GOT3 (cell line): ENCODE measurements around the gene FN1.
"Not testable (repeated sequence)": the region's sequence is repeated elsewhere in the genome, so short reads cannot be mapped to it uniquely, and the experiment has no call there.

Source experiments
- DNase-seq: peaks from one replicate; lab custom pipeline; 2025; ENCODE audit warnings: mixed read lengths; lab: John Stamatoyannopoulos, UW

The FN1 gene

DNA sequence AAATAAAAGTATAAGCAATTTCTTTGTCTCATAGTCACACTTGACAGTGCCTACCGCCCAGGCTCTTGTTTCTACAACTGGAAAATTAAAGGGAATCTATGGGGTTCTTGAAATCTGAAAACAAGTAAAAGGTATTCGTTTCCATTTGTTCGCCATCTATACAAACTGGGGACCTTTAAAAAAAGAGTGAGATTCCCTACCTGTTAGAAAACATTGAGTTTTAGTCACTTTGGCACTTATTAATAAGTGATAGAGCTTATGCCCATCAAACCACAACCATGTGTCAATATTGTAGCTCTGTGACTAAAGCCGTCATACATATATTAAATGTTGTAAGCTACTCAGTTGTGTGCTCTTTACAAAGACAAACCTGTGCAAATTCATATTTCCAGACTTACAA, 13.2 kb downstream of the FN1 start:
- DNase-seq = no peak

GRCh38 chr2:215421859-215422461, 13.9 kb downstream of the FN1 start:
- no peak for DNase-seq

DNA sequence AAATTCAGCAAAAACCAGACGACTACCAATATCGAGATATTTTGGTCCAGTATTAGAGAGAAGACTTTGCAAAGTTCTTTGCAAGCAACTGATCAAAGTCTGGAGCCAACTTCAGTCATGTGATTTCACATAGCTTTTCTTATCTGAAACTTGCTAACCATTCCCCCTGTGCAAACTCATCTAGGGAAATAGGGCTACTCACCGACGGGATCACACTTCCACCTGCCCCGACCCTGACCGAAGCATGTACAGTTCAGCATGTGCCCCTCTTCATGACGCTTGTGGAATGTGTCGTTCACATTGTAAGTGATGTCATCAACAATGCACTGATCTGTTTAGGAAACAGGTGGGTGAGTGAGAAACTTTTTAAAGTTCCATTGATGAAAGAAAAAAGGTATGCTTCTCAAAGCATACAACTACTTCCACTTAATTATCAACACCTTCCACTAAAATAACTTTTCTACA, 15.4 kb downstream of the FN1 start:
- DNase-seq = no peak

DNA sequence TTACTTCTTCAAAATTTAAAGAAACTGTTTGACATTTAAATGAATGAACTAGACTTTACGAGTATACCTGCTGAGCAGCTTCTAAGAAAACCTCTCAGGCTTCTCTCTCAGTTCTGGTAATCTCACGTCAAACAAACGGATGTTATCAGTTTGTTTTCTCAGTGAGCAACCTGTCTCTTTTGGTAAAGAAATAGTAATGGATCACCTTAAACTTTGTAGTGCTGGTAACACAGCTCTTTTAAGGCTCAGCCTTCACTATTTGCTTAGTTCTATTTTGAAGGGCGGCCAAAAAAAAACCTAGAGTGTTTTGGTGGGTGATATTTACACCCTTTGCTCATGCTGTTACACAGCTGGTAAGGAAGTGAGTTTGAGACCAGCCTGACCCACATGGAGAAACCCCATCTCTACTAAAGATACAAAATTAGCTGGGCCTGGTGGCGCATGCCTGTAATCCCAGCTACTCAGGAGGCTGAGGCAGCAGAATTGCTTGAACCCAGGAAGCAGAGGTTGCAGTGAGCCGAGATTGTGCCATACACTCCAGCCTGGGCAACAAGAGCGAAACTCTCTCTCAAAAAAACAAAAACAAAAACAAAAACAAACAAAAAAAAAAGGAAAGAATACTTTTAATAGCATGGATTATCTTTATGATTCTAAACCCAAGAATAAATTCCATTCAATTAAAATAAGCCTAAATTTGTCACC, 15.9 kb downstream of the FN1 start:
- DNase-seq = no peak

DNA sequence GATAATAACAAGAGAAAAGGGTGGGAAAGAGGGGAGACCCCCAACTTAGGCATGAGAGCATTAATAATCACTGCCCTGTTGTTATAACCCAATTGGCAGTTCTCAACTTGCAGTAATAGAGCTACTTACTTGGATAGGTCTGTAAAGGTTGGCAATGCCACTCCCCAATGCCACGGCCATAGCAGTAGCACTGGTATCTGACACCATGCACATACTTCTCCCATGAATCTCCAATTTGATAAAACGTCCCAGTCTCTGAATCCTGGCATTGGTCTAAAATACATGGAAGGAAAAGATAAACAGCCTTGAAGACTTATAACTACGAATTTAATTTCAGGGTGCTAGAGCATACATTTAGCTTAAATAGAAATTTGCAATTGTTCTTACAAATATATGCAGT, 16.8 kb downstream of the FN1 start:
- no peak for DNase-seq

GRCh38 chr2:215418064-215418963, 17.6 kb downstream of the FN1 start:
- DNase-seq = no peak

- DNase-seq = no peak
These were observed 18.4 kb downstream of the FN1 start for GRCh38 chr2:215417400-215417951.

DNA sequence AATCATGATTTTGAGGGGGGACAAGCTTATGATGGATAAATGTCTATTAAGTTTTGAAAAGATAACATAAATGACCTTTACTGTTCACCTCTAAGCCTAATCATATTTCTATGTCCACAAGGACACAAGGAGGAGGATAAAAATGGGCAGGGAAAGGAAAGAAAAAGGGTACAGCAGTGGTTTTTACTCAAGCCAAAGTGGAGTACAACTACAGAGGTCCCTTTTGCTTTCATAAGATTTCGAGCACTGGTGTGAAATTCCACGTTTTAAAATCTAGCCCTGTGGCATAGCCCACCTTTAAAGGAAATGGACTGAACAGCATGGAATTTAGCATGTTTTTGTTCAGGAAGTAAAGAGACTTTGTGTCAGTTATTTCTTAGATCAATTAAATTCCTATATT, 19.2 kb downstream of the FN1 start:
- no peak for DNase-seq

DNA sequence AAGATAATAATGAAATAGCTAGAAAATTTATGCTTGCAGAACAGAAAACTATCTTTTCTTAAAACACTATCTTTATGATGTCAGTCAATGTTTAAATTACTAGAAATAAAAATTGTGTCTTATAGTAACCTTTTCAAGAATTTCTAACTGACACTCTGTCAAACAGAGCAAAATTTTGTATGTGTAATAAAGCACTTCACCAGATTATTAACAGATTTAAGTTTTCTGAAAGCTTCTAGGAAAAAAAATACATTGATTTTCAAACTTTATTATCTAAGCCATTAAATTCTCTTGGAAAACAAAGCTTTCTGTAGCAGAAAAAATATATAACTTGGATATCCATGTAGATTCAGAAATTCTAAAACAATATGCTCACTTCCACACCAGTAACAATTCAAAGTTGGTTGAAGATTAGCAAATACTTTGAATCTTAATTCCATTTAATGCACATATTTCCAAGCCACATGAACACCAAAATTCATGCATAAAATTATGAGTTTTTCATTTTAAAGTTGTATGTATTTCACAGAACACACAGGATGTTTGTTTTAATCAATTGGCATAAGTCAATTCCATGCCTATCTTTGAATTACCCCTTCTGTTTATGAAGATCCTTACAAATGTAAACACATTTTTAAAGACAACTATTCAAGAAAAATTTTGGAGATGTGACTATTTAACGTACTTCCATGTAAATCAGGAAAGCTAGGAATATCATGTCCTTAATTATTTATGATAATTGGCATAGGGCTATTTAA, 19.9 kb downstream of the FN1 start:
- DNase-seq = no peak

- DNase-seq = no peak
These were observed 20.6 kb downstream of the FN1 start for GRCh38 chr2:215415218-215415617.

DNA sequence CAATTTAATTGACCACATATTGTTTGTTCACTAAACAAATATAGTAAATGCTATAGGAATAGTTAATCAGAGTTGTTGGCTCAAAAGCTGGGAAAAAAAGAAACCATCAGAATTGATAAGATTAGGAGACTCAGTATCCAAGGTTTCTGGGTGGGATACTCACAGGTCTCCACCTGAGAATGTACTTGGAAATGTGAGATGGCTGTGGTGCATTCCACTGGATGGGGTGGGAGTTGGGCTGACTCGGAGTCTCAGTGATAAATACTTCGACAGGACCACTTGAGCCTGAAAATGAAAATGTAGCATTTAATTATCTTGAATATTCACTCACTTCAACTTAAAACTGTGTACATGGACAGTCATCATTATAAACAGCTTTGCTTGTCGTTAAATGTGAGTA, 21.2 kb downstream of the FN1 start:
- DNase-seq = no peak

GRCh38 chr2:215413974-215414373, 21.9 kb downstream of the FN1 start:
- DNase-seq = no peak

- no peak for DNase-seq
These were observed 22.4 kb downstream of the FN1 start for GRCh38 chr2:215413484-215413777.

- no peak for DNase-seq
These were observed 23.7 kb downstream of the FN1 start for GRCh38 chr2:215411941-215412743.

- DNase-seq = no peak
These were observed 25.0 kb downstream of the FN1 start for GRCh38 chr2:215410932-215411285.

GRCh38 chr2:215410181-215410931, 25.5 kb downstream of the FN1 start:
- not testable (repeated sequence) for DNase-seq

GRCh38 chr2:215409331-215410127, 26.3 kb downstream of the FN1 start:
- no peak for DNase-seq

DNA sequence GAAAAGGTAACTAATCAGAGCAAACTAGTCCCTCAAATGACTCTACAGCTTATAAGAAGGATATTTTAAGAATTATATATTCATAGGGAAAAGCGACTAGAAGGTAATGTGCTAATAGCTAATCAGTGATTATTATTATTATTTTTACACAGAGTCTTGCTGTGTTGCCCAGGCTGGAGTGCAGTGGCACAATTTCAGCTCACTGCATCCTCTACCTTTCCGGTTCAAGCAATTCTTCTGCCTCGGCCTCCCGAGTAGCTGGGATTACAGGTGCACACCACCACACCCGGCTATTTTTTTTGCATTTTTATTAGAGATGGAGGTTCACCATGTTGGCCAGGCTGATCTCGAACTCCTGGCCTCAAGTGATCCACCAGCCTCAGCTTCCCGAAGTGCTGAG, 27.4 kb downstream of the FN1 start:
- DNase-seq = not testable (repeated sequence)

GRCh38 chr2:215407590-215408264, 28.1 kb downstream of the FN1 start:
- DNase-seq = no peak
